B cell (primary cell): ENCODE data around the gene ATG4B. TPM values are rescaled to one million over a fixed set of nuclear protein-coding genes. Genes with fewer than 3 reads are reported as not detected.

ENCODE experiments used
- ATAC-seq: fragments of 200-7000 bp; cut with Tn5 transposase; one replicate; pipeline ENCODE4 v1.10.0; 2021; ENCODE audit warnings: low read depth, mild to moderate bottlenecking, moderate number of reproducible peaks, moderate library complexity
- CTCF ChIA-PET: fragments of 350-600 bp; sonication (Branson Sonifier 250); formaldehyde crosslinking; loops from one replicate; lab custom pipeline; 2021; ENCODE audit warnings: antibody characterized with exemption, inconsistent platforms; lab: Charles Lee
- POLR2A ChIA-PET: fragments of 350-600 bp; sonication (Branson Sonifier 250); formaldehyde crosslinking; loops from one replicate; lab custom pipeline; 2021; ENCODE audit warnings: antibody characterized with exemption; lab: Charles Lee
- DNase-seq: peaks from one replicate; pipeline ENCODE4 v3.0.0; 2013
- H2AFZ ChIP-seq: 2 replicates; pipeline ENCODE4 v1.6.1; 2012; ENCODE audit warnings: mild to moderate bottlenecking, low read depth, low read length; ENCODE audit not compliant: insufficient read depth, poor library complexity, severe bottlenecking
- H3K27ac ChIP-seq, 2 donors: 1 replicate in 1 of 2; 2 replicates in 1 of 2; pipeline ENCODE4 v1.5.1; 2012 to 2013; ENCODE audit warnings: low read length in 2 of 2, mild to moderate bottlenecking in 2 of 2, moderate library complexity in 1 of 2
- H3K27me3 ChIP-seq, 4 experiments: fragments of 200-600 bp in 1 of 4; sonication (generic) in 1 of 4; replicated peaks in 1 of 4; 1 replicate in 2 of 4; 2 replicates in 2 of 4; pipeline versions ENCODE4 v1.6.1 to v1.7.0; 2013 to 2016; ENCODE audit warnings: low read length in 3 of 4, mild to moderate bottlenecking in 2 of 4, mixed read lengths in 1 of 4, moderate library complexity in 1 of 4; ENCODE audit not compliant: insufficient read depth in 4 of 4, control insufficient read depth in 3 of 4; ENCODE audit errors: control extremely low read depth in 1 of 4
- H3K36me3 ChIP-seq, 2 experiments: replicated peaks in 1 of 2; 1 replicate in 1 of 2; 2 replicates in 1 of 2; pipeline versions ENCODE4 v1.6.1 to v1.7.1; 2013; ENCODE audit warnings: low read length in 1 of 2; ENCODE audit not compliant: insufficient read depth in 2 of 2, control insufficient read depth in 1 of 2; ENCODE audit errors: control extremely low read depth in 1 of 2, extremely low read depth in 1 of 2
- H3K4me1 ChIP-seq, 2 donors: fragments of 200-600 bp in 1 of 2; sonication (generic) in 1 of 2; 1 replicate in 1 of 2; 2 replicates in 1 of 2; pipeline versions ENCODE4 v1.5.1 to v1.6.1; 2013 to 2017; ENCODE audit warnings: low read length in 2 of 2; ENCODE audit not compliant: control insufficient read depth in 2 of 2, insufficient read depth in 2 of 2
- H3K4me2 ChIP-seq: replicated peaks from 2 replicates; pipeline ENCODE3; 2012; ENCODE audit warnings: mild to moderate bottlenecking, low read depth, low read length; ENCODE audit not compliant: poor library complexity, severe bottlenecking
- H3K4me3 ChIP-seq, 5 experiments: fragments of 200-600 bp in 1 of 5; sonication (generic) in 1 of 5; 1 replicate in 3 of 5; 2 replicates in 2 of 5; pipeline versions ENCODE4 v1.5.1 to v1.7.0; 2011 to 2016; ENCODE audit warnings: low read length in 4 of 5, mild to moderate bottlenecking in 4 of 5, low read depth in 2 of 5, control low read depth in 1 of 5, moderate library complexity in 1 of 5; ENCODE audit not compliant: insufficient read depth in 1 of 5; ENCODE audit errors: control extremely low read depth in 1 of 5, extremely low read depth in 1 of 5
- H3K79me2 ChIP-seq: fragments of 200-600 bp; sonication (generic); one replicate; pipeline ENCODE4 v1.6.0; 2016; ENCODE audit warnings: low read length; ENCODE audit not compliant: control insufficient read depth, insufficient read depth
- H3K9ac ChIP-seq: fragments of 200-600 bp; sonication (generic); 2 replicates; pipeline ENCODE4 v1.6.1; 2017; ENCODE audit warnings: mild to moderate bottlenecking, low read length, moderate library complexity
- H3K9me3 ChIP-seq, 3 donors: one replicate each; pipeline versions ENCODE4 v1.6.1 to v1.7.1; 2013; ENCODE audit warnings: low read length in 2 of 3; ENCODE audit not compliant: control insufficient read depth in 2 of 3, insufficient read depth in 1 of 3; ENCODE audit errors: control extremely low read depth in 1 of 3
- H4K20me1 ChIP-seq: 2 replicates; pipeline ENCODE4 v1.6.0; 2012; ENCODE audit warnings: mild to moderate bottlenecking, low read length; ENCODE audit not compliant: insufficient read depth, control insufficient read depth, poor library complexity, severe bottlenecking
- H3K27ac Mint-ChIP-seq: one replicate; pipeline ENCODE4 v1.8.0; 2021; ENCODE audit warnings: mixed read lengths
- H3K27me3 Mint-ChIP-seq: one replicate; pipeline ENCODE4 v1.8.0; 2021; ENCODE audit warnings: mixed read lengths
- H3K4me1 Mint-ChIP-seq: one replicate; pipeline ENCODE4 v1.8.0; 2021; ENCODE audit warnings: mixed read lengths
- H3K4me3 Mint-ChIP-seq: one replicate; pipeline ENCODE4 v1.8.0; 2021; ENCODE audit warnings: mixed read lengths
- H3K9me3 Mint-ChIP-seq: one replicate; pipeline ENCODE4 v1.8.0; 2022; ENCODE audit warnings: mixed read lengths; ENCODE audit not compliant: insufficient read depth
- EZH2 ChIP-seq: IDR thresholded peaks from 2 replicates; pipeline ENCODE4 v1.6.1; 2012; ENCODE audit warnings: borderline replicate concordance, low read depth, mild to moderate bottlenecking, moderate library complexity, low read length; ENCODE audit not compliant: insufficient read depth, poor library complexity, severe bottlenecking
- WGBS: methylation state at CpG from one replicate; pipeline ENCODE4 v1.1.5; 2013; ENCODE audit warnings: missing lambda C conversion rate; ENCODE audit not compliant: insufficient coverage; 5-methylcytosine and 5-hydroxymethylcytosine counted together
- intact Hi-C: fragments of 100-400 bp; cut with micrococcal nuclease; formaldehyde crosslinking; loops from one replicate; pipeline ENCODE4 v1.10.0; 2022
- polyA plus RNA-seq: library from polyadenylated mRNA; depleted of rRNA; stranded (reverse); fragments of >200 nt; gene quantifications from 2 replicates; pipeline ENCODE4 v1.2.3, GENCODE V29; 2012
- total RNA-seq, 2 donors: library from RNA; stranded (reverse); fragments of 120-200 nt in 1 of 2; gene quantifications; 1 replicate in 1 of 2; 2 replicates in 1 of 2; pipeline versions ENCODE4 v1.2.3 to v1.2.4, GENCODE V29; 2013 to 2022
- TF ChIP-seq, protein P1 (sequence below): fragments of 200-600 bp; IDR thresholded peaks from one replicate; pipeline ENCODE4 v1.8.0; 2022; ENCODE audit warnings: antibody characterized with exemption, mild to moderate bottlenecking

Gene ATG4B
- total and polyA plus RNA-seq, 2 donors (not counting 1 experiment from before 2014, with no cell fraction given), result 130 TPM

DNA sequence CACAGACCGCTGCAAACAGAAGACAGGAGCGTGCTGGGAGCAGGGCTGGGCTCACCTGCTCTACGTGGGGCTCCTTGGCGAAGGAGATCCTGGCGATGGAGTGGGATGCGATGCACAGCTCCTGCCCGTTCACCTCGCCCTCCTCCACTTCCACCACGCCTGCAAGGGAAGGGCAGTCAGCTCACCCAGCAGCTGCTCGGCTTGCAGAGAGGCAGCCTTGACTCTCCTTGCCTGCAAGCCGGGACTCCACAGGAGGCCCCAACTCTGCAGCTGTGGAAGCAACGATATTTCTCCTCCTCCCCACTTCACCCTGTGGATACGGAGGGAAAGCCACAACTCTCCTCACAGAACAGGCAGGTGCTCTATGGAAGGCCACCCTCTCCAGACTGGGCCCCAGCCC lies 35.7 kb upstream of the ATG4B start:
- ATAC-seq (no peak), DNase-seq (no peak)
- Histone ChIP-seq H3K79me2 (peaks cover 5% of the 10 kb centered on the region), H3K4me2 (no peak overlapping the region), H2AFZ (no peak overlapping the region), H3K9me3 (no peaks in the 10 kb centered on the region), H3K9ac (no peak overlapping the region), H4K20me1 (no peaks in the 10 kb centered on the region), H3K27ac (no peak overlapping the region), H3K4me1 (no peaks in the 10 kb centered on the region), H3K36me3 (peaks cover 0 to 17% of the 10 kb centered on the region in 2 experiments), H3K27me3 (no peaks in the 10 kb centered on the region), H3K4me3 (no peak overlapping the region)
- no peak overlapping the region for H3K4me3 Mint-ChIP-seq
- 99% methylated on average over 11 of the region's 13 CpGs for WGBS
- intact Hi-C loops, result no loop called here
- no peaks in the 10 kb centered on the region for H3K9me3 Mint-ChIP-seq
- no peak for TF ChIP-seq EZH2
- TF ChIP-seq, protein P1, sequence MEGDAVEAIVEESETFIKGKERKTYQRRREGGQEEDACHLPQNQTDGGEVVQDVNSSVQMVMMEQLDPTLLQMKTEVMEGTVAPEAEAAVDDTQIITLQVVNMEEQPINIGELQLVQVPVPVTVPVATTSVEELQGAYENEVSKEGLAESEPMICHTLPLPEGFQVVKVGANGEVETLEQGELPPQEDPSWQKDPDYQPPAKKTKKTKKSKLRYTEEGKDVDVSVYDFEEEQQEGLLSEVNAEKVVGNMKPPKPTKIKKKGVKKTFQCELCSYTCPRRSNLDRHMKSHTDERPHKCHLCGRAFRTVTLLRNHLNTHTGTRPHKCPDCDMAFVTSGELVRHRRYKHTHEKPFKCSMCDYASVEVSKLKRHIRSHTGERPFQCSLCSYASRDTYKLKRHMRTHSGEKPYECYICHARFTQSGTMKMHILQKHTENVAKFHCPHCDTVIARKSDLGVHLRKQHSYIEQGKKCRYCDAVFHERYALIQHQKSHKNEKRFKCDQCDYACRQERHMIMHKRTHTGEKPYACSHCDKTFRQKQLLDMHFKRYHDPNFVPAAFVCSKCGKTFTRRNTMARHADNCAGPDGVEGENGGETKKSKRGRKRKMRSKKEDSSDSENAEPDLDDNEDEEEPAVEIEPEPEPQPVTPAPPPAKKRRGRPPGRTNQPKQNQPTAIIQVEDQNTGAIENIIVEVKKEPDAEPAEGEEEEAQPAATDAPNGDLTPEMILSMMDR, result no peak
- H3K27ac Mint-ChIP-seq, result no peak overlapping the region
- H3K27me3 Mint-ChIP-seq, result no peaks in the 10 kb centered on the region
- no peaks in the 10 kb centered on the region for H3K4me1 Mint-ChIP-seq
- ChIA-PET POLR2A (no interaction called here), CTCF (interaction anchor here (1.3 kb wide), 1 partner anchor 16 kb away, joined by 3 read pairs; no protein-coding TSS in a partner anchor)

DNA sequence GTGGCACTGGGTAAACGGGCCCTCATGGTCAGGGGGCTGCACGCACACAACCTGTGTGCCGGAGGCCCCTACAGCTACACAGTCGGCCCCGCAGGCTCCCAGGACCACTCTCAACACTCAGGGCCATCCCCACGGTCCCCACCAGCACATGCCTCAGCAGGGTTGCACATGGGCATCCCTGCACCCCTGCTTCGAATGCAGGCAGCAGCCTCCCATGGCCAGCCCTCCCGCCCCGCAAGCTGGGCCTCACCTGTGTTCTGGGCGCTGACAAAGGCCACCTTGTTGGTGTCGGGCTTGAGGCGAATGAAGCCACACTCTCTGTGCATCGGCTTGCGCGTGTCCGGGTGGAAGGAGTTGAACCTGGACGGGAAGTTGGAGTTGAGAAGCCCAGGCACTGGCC lies 34.8 kb upstream of the ATG4B start:
- H3K27me3 Mint-ChIP-seq, result no peaks in the 10 kb centered on the region
- CTCF ChIA-PET, result interaction anchor here (1.3 kb wide), 1 partner anchor 15 kb away, joined by 3 read pairs; no protein-coding TSS in a partner anchor

More for the DNA sequence above, 34.8 kb upstream of the ATG4B start:
- no peak overlapping the region for H2AFZ ChIP-seq
- TF ChIP-seq, protein P1, result no peak
- no peak for TF ChIP-seq EZH2
- H3K36me3 ChIP-seq, result peaks cover 0 to 17% of the 10 kb centered on the region in 2 experiments
- no peaks in the 10 kb centered on the region for H3K27me3 ChIP-seq
- Mint-ChIP-seq H3K9me3 (no peaks in the 10 kb centered on the region), H3K4me3 (no peak overlapping the region), H3K27ac (no peak overlapping the region), H3K4me1 (no peaks in the 10 kb centered on the region)
- H3K9me3 ChIP-seq, result no peaks in the 10 kb centered on the region
- 98% methylated on average over 17 of the region's 17 CpGs for WGBS
- H3K9ac ChIP-seq, result no peak overlapping the region
- H3K27ac ChIP-seq, result no peak overlapping the region
- no peak for ATAC-seq
- POLR2A ChIA-PET, result interaction anchor here (0.7 kb wide), 1 partner anchor 452 kb away, joined by 4 read pairs; no protein-coding TSS in a partner anchor
- no peaks in the 10 kb centered on the region for H3K4me1 ChIP-seq
- no peak overlapping the region for H3K4me2 ChIP-seq
- H4K20me1 ChIP-seq, result peaks cover 4% of the 10 kb centered on the region
- no peak for DNase-seq
- H3K4me3 ChIP-seq, result no peak overlapping the region
- H3K79me2 ChIP-seq, result peaks cover 8% of the 10 kb centered on the region
- intact Hi-C loops, result no loop called here
